Esophagus squamous epithelium (tissue), 5 donors: ENCODE measurements around the gene MEGF6. TPM values are rescaled to one million over a fixed set of nuclear protein-coding genes. Genes with fewer than 3 reads are reported as not detected.

Experiments
- DNase-seq: peaks from one replicate; lab custom pipeline; 2025; lab: John Stamatoyannopoulos, UW
- H3K27ac ChIP-seq, 4 donors: fragments of 200-600 bp; sonication (generic); one replicate each; pipeline ENCODE4 v1.5.1; 2016 to 2019; ENCODE audit warnings: mild to moderate bottlenecking in 1 of 4
- H3K27me3 ChIP-seq, 4 donors: fragments of 200-600 bp; sonication (generic); 1 replicate in 3 of 4; 2 replicates in 1 of 4; pipeline versions ENCODE4 v1.5.1 to v1.6.0; 2017 to 2021; ENCODE audit warnings: antibody characterized with exemption in 1 of 4
- H3K36me3 ChIP-seq, 3 donors: fragments of 200-600 bp; sonication (generic); one replicate each; pipeline ENCODE4 v1.5.1; 2016 to 2019
- H3K4me1 ChIP-seq, 3 donors: fragments of 200-600 bp; sonication (generic); one replicate each; pipeline ENCODE4 v1.5.1; 2017 to 2019
- H3K4me3 ChIP-seq, 4 donors: fragments of 200-600 bp; sonication (generic); 1 replicate in 3 of 4; 2 replicates in 1 of 4; pipeline ENCODE4 v1.5.1; 2016 to 2019; ENCODE audit warnings: mild to moderate bottlenecking in 2 of 4, moderate library complexity in 1 of 4
- H3K9me3 ChIP-seq, 3 donors: fragments of 200-600 bp; sonication (generic); one replicate each; pipeline ENCODE4 v1.5.1; 2016 to 2019
- POLR2A ChIP-seq, 4 donors: fragments of 450-650 bp; IDR thresholded peaks; one replicate each; pipeline ENCODE4 v1.6.1; 2017; ENCODE audit warnings: antibody characterized with exemption in 4 of 4, mild to moderate bottlenecking in 4 of 4, moderate library complexity in 3 of 4
- WGBS, 2 donors: methylation state at CpG; one replicate each; pipeline ENCODE4 v1.1.5; 2018; 5-methylcytosine and 5-hydroxymethylcytosine counted together
- intact Hi-C: fragments of 100-400 bp; cut with DNase I; formaldehyde crosslinking; loops from one replicate; pipeline ENCODE4 v1.15.0; 2022
- total RNA-seq, 4 donors: library from RNA; depleted of rRNA; stranded (reverse); fragments of >200 nt; gene quantifications; one replicate each; pipeline ENCODE4 v1.1.0, GENCODE V29; 2016
- TF ChIP-seq, protein P1 (sequence below), 6 experiments: fragments of 450-650 bp in 4 of 6; fragments of 200-600 bp in 2 of 6; sonication (generic) in 2 of 6; IDR thresholded peaks; one replicate each; pipeline ENCODE4 v1.5.1; 2016 to 2019; ENCODE audit warnings: antibody characterized with exemption in 6 of 6, mild to moderate bottlenecking in 4 of 6, moderate library complexity in 4 of 6
- donor health status: DM: yes; HTN: yes; CAD: no.

MEGF6 gene
- total RNA-seq, 4 donors from 2014 or later = 8.8 to 27.1 (median 16.8) TPM

DNA sequence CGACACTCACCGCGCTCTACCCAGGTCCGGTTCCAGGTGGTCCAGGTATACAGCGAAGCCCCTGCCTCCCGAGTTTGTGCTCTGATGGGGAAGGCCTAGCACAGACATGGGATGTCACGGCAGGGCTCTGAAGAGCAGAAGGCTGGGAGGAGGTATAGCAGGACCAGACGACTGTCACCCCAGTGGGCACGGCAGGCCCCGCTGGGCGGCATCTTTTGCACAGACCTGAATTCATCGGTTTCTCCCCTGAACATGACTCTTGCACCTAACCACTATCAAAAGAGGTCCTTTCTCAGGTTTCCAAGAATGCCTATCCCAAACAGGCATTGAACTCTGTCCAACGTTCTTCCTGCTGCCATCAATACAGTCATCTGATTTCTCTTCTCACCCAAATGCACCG is 126.3 kb downstream of the MEGF6 start:
- Histone ChIP-seq H3K9me3 (peaks cover 0 to 11% (median 0%) of the 10 kb centered on the region in 3 donors), H3K4me1 (peaks cover 14 to 36% (median 18%) of the 10 kb centered on the region in 3 donors), H3K27me3 (peaks cover 0 to 5% (median 0%) of the 10 kb centered on the region in 4 donors), H3K36me3 (peaks cover 0 to 15% (median 0%) of the 10 kb centered on the region in 3 donors), H3K27ac (no peak overlapping the region), H3K4me3 (no peak overlapping the region)
- TF ChIP-seq, protein P1, sequence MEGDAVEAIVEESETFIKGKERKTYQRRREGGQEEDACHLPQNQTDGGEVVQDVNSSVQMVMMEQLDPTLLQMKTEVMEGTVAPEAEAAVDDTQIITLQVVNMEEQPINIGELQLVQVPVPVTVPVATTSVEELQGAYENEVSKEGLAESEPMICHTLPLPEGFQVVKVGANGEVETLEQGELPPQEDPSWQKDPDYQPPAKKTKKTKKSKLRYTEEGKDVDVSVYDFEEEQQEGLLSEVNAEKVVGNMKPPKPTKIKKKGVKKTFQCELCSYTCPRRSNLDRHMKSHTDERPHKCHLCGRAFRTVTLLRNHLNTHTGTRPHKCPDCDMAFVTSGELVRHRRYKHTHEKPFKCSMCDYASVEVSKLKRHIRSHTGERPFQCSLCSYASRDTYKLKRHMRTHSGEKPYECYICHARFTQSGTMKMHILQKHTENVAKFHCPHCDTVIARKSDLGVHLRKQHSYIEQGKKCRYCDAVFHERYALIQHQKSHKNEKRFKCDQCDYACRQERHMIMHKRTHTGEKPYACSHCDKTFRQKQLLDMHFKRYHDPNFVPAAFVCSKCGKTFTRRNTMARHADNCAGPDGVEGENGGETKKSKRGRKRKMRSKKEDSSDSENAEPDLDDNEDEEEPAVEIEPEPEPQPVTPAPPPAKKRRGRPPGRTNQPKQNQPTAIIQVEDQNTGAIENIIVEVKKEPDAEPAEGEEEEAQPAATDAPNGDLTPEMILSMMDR (IDR thresholded peaks at IDR 0.05) = no peak
- no peak for TF ChIP-seq POLR2A (IDR thresholded peaks at IDR 0.05)
- no peak for DNase-seq
- intact Hi-C loops = no loop called here
- 91 to 94% methylated on average over 11 to 14 of the region's 14 CpGs for WGBS, 2 donors

DNA sequence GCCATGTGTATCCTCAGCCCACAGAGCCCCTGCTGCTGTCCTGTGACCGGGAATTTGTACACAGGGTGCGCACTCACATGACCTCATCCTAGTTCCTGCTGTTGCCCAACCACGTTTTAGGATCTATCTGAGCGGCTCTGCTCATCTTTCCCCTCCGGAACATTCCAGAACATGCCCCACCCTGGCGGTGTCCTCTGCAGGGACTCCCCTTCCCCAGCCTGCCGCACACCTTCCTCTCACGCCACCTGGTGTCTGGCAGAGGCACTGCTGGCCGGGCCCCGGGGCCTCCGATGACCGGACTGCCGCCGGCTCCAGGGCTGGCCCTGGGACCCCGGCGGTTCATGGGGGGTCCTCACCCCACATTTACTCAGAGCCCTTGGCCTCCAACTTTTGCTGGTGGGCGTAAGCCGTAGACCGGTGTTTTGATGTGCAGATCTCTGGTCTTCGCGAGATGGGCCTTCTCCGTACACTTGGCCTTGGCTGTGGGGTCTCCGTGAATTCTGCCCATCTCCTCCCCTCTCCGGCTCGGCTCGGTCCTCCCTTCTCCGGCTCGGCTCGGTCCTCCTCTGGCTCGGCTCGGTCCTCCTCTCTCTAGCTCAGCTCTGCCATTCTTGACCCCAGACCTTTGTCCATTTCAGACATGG is 127.4 kb downstream of the MEGF6 start:
- DNase-seq = no peak
- H3K4me3 ChIP-seq = no peak overlapping the region

DNA sequence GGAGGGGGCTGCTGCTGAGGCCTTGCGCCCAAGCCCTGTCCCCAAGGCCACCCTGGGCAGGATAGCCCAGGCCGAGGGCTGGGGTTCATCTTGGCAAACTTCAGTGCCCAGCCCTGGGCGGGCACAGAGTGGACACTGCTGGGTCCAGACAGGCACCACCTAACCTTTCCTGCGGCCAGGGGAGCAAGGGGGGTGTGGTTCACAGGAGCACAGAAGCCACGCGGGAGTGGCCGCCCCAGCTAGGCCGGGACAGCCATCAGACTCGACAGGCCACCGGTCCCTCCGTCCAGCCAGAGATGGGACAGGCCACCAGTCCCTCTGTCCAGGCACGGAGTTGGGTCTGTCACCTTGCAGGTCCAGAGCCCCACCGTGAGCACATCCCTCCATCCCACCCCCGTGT is 127.9 kb downstream of the MEGF6 start:
- no peak for DNase-seq
- H3K4me1 ChIP-seq = peaks cover 14 to 36% (median 18%) of the 10 kb centered on the region in 3 donors
- peaks cover 0 to 2% (median 0%) of the 10 kb centered on the region in 3 donors for H3K36me3 ChIP-seq
- peak overlapping the region; percentile 5 to 80 (median 74) for H3K27ac ChIP-seq
- no peak for TF ChIP-seq POLR2A (IDR thresholded peaks at IDR 0.05)
- TF ChIP-seq, protein P1 (IDR thresholded peaks at IDR 0.05) = no peak
- H3K9me3 ChIP-seq = peaks cover 0 to 5% (median 0%) of the 10 kb centered on the region in 3 donors
- 68 to 78% methylated on average over 5 to 10 of the region's 14 CpGs for WGBS, 2 donors
- H3K27me3 ChIP-seq = peaks cover 0 to 5% (median 0%) of the 10 kb centered on the region in 4 donors
- no peak overlapping the region for H3K4me3 ChIP-seq
- intact Hi-C loops = no loop called here

More for the DNA sequence above, 127.4 kb downstream of the MEGF6 start:
- peaks cover 0 to 10% (median 0%) of the 10 kb centered on the region in 3 donors for H3K9me3 ChIP-seq
- H3K27ac ChIP-seq = peak overlapping the region in 1 of 4 donors; percentile 76
- H3K36me3 ChIP-seq = peaks cover 0 to 4% (median 0%) of the 10 kb centered on the region in 3 donors
- TF ChIP-seq POLR2A (IDR thresholded peaks at IDR 0.05) = no peak
- TF ChIP-seq, protein P1 (IDR thresholded peaks at IDR 0.05) = peak; percentile 66 to 94 (median 83)
- peaks cover 14 to 36% (median 18%) of the 10 kb centered on the region in 3 donors for H3K4me1 ChIP-seq
- 50 to 61% methylated on average over 24 to 29 of the region's 31 CpGs for WGBS, 2 donors
- intact Hi-C loops = no loop called here
- peaks cover 0 to 5% (median 0%) of the 10 kb centered on the region in 4 donors for H3K27me3 ChIP-seq

DNA sequence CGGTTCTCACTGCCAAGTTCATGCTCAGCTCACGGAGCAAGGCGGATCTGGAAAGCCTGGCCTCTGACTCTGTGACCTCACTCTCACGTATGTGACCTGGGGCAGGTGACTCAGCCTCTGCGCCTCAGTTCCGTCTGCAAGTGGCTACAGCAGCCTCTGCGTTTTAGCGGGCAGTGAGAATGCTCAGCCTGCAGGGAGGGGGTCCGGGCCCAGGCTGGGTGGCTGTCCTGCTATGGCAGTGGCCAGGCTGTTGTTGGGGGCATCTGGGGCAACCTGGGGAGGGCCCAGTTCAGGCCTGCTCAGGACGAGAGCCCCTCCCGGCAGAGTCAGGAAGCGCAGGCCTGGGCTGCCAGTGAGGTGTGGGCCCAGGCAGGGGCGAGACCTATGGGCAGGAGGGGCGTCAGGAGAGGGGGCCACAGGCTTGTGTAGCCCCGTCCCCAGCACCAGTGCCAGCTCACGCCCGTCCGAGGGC is 128.9 kb downstream of the MEGF6 start:
- TF ChIP-seq POLR2A (IDR thresholded peaks at IDR 0.05) = no peak
- TF ChIP-seq, protein P1 (IDR thresholded peaks at IDR 0.05) = peak in 3 of 6 experiments; percentile 31 to 58 (median 32)
- no peak for DNase-seq
- no peak overlapping the region for H3K4me3 ChIP-seq

DNA sequence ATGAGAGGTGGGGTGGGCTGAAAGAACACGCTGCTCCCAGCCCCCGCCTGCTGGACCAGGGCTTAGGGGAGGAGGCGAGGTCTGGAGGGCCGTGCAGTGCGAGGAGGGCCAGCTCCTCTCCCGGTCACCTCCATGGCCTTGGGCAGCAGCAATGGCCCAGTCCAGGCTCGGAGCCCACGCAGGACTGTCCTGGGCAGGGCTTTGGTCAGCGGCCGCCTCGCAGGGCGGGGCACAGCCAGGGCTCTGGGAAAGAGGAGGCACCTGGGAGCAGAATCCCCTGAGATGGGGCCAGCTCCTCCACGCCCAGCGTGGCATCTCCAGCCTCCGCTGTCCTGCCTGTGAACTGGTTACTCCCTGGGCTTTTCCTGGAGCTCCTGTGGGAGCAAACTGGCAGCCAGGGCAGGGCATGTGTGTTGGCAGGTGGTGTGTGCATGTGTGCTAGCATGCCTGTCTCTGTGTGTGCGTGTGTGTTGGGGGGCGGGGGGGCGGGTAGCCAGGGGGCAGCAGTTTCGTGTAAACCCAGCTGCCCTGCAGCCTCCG is 129.4 kb downstream of the MEGF6 start:
- WGBS, 2 donors = 29% methylated on average over 4 of the region's 20 CpGs; no CpG with 5 or more reads in 1 of the 2 donors
- H3K4me3 ChIP-seq = no peak overlapping the region
- peak overlapping the region; percentile 63 to 80 (median 74) for H3K27ac ChIP-seq
- H3K27me3 ChIP-seq = peaks cover 0 to 6% (median 0%) of the 10 kb centered on the region in 4 donors
- no peaks in the 10 kb centered on the region for H3K9me3 ChIP-seq
- H3K4me1 ChIP-seq = peaks cover 14 to 36% (median 18%) of the 10 kb centered on the region in 3 donors
- no peak for DNase-seq
- peaks cover 0 to 12% (median 0%) of the 10 kb centered on the region in 3 donors for H3K36me3 ChIP-seq
- no peak for TF ChIP-seq POLR2A (IDR thresholded peaks at IDR 0.05)
- TF ChIP-seq, protein P1 (IDR thresholded peaks at IDR 0.05) = no peak
- intact Hi-C loops = no loop called here

More for the DNA sequence above, 128.9 kb downstream of the MEGF6 start:
- peaks cover 0 to 11% (median 0%) of the 10 kb centered on the region in 3 donors for H3K36me3 ChIP-seq
- 21 to 23% methylated on average over 6 to 8 of the region's 18 CpGs for WGBS, 2 donors
- intact Hi-C loops = no loop called here
- H3K9me3 ChIP-seq = no peaks in the 10 kb centered on the region
- peaks cover 0 to 5% (median 0%) of the 10 kb centered on the region in 4 donors for H3K27me3 ChIP-seq
- peak overlapping the region; percentile 63 to 80 (median 74) for H3K27ac ChIP-seq
- peaks cover 14 to 36% (median 18%) of the 10 kb centered on the region in 3 donors for H3K4me1 ChIP-seq
